Measurements from ENCODE around the gene C13orf46.

The C13orf46 gene

GRCh38 chr13:113969973-113970611 lies 3.8 kb downstream of the C13orf46 start:
- no peak for DNase-seq

GRCh38 chr13:113969311-113969972 lies 4.4 kb downstream of the C13orf46 start:
- no peak for DNase-seq

DNA sequence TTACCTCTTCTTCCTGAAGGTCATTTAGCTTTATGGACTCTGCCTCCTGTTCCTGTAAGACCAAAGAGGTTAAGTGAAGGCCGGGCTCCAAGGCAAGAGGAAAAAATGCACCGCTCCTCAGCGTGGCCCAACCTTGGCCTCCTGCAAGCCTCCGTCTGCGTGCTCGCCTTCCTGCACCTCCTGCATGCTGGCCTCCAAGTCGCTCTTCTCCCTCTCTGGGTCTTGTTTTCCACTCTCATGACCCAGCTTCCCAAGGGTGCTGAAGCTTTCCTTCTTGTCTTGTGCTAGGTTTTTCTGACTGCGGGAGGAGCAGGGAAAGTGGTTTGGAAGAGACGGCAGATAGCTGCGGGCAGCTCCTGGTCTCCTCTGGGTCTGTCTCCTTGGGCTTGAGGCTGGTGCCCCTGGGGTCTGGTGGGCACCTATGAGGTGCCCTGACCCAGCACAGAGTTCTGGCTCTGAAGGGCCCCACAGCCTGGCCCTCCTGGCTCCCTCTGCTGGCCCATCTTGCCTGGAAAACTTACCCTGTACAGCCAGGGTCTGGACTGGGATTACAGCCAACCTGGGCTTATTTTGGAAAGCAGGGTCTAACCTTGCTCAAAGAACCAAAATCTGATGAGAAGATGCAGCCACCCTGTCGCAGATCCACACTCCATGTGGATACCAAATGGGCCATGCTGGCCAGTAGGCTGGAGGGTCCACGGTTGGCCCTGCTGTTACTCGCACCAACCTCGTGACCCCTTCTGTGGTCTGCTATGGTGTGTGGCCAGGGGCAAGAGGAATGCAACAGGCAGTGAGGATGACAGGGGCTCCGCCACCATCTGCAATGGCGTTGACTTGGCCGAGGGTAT lies 5.2 kb downstream of the C13orf46 start:
- DNase-seq = no peak

DNA sequence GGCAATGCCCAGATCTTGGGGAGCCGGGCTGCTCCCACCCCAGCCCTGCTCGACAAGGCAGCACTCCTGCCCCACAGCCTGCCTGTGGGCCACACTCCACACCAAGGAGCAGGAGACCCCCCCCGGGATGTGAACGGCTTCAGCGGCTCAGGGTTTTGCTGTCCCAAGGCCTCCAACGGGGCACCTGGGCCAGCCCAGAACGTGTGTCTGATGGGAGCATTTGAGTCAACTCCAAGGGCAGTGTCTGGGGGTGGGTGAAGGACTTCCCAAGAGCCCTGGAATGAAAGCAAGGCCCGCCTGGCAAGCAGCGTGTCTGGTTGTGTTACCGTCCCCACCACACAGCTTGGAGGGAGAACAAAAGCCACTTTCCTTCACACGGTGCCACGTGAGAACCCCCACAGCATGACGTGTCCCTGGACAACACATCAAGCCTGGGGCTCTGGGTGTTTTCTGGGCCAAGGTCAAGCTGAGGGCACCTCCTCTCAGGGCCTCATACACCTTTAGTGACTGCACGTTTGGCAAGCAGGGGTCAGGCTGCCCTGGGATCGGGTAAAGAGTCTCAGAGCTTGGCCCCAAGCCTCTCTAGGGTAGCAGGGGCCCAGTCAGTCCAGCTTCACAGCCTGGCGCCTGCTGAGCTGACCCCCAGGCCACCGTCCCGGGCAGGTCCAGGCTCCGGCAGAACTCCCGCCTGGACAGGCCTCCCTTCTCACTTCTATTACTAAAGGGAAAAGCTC lies 6.0 kb downstream of the C13orf46 start:
- no peak for DNase-seq

GRCh38 chr13:113967206-113967720 lies 6.6 kb downstream of the C13orf46 start:
- DNase-seq = no peak

DNA sequence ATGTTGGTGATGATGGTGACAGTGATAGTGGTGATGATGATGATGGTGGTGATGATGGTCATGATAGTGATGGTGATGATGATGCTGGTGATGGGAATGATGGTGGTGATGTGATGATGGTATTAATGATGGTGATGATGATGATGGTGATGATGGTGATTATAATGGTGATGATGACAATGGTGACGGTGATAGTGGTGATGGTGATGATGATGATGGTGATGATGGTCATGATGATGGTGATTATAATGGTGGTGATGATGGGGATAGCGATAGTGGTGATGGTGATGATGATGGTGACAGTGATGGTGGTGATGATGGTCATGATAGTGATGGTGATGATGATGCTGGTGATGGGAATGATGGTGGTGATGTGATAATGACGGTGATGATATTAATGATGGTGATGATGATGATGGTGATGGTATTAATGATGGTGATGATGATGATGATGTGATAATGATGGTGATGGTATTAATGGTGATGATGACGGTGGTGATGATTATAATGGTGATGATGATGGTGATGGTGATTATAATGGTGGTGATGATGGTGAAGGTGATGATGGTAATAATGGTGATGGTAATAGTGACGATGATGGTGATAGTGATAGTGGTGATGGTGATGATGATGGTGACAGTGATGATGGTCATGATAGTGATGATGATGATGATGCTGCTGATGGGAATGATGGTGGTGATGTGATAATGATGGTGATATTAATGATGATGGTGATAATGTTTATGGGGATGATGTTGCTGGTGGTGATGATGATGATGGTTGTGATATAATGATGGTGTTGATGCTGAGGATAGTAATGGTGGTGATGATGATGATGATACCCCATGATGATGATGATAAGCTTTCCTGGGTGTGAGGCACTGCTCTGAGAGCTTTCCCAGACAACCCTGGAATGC lies 7.7 kb downstream of the C13orf46 start:
- no peak for DNase-seq

DNA sequence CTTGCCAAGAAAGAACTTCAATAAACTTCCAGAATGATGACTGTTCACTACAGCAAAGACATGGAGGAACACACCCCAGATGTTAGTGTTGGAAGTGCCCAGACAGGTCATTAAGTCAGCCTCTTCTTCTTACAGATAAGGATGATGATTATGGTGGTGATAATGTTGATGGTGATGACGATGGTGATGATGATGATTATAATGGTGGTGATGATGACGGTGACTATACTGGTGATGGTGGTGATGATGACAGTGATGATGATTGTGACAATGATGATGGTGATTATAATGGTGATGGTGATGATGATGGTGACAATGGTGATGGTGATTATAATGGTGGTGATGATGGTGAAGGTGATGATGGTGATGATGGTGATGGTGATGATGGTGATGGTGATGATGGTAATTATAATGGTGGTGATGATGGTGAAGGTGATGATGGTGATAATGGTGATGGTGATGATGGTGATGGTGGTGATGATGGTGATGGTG lies 8.4 kb downstream of the C13orf46 start:
- DNase-seq = no peak

DNA sequence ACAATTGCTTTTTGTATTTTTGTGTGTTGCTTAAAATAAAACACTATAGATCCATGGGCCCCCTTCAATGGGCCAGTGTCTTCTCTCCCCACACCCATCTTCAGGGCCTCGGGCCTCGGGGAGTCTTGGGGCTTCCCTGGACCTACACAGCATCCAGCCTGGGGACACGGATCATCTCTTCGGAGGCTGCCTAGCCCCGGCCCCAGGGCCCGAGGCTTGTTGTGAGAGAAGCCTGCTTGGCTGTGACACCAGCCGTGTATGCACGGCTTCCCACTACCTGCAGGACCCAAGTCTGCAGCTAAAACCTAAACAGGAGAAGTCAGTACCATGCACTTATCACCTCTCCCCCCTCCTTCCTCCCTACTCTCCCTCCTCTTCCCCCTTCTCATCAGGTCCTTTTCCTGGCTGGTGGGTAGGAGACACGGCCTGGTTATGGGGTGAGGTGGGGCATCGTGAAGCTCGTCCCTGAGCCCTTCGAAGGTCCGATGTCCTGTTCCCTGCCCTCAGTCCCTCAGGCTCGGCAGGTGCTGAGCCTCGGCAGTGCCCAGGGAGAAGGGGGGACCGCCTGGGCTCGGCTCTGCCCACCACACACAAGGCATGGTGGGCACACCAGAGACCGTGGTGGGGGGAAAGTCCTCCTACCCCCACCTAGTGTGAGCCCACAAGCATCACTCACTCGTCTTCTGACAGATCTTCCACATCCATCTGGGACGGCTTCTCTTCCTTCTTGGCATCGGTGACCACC lies 9.5 kb downstream of the C13orf46 start:
- DNase-seq = no peak

GRCh38 chr13:113963376-113963775 lies 10.5 kb downstream of the C13orf46 start:
- no peak for DNase-seq

- no peak for DNase-seq
These were observed 10.9 kb downstream of the C13orf46 start for GRCh38 chr13:113962975-113963374.

- no peak for DNase-seq
These were observed 11.5 kb downstream of the C13orf46 start for GRCh38 chr13:113962386-113962785.

- no peak for DNase-seq
These were observed 13.5 kb downstream of the C13orf46 start for GRCh38 chr13:113960276-113960948.

DNA sequence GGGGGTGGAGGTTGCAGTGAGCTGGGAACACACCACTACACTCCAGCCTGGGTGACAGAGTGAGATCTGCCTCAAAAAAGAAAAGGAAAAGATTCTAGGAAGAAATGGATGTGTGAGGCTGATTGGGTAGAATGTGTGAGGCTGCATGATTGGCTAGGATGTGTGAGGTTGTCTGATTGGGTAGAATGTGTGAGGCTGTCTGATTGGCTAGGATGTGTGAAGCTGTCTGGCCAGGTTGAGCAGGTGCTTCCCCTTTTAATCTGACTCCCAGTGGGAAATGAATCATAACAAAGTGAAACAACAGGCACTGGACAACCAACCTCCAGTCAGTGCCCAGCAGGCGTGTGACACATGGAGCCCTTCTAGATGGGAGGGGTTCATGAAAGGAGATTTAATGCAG lies 14.7 kb downstream of the C13orf46 start:
- DNase-seq = no peak

- DNase-seq = no peak
These were observed 15.5 kb downstream of the C13orf46 start for GRCh38 chr13:113958373-113958772.

GRCh38 chr13:113956571-113956970 lies 17.3 kb downstream of the C13orf46 start:
- DNase-seq = no peak

- DNase-seq = no peak
These were observed 18.2 kb downstream of the C13orf46 start for GRCh38 chr13:113955691-113956090.

GRCh38 chr13:113955235-113955634 lies 18.6 kb downstream of the C13orf46 start:
- no peak for DNase-seq

DNA sequence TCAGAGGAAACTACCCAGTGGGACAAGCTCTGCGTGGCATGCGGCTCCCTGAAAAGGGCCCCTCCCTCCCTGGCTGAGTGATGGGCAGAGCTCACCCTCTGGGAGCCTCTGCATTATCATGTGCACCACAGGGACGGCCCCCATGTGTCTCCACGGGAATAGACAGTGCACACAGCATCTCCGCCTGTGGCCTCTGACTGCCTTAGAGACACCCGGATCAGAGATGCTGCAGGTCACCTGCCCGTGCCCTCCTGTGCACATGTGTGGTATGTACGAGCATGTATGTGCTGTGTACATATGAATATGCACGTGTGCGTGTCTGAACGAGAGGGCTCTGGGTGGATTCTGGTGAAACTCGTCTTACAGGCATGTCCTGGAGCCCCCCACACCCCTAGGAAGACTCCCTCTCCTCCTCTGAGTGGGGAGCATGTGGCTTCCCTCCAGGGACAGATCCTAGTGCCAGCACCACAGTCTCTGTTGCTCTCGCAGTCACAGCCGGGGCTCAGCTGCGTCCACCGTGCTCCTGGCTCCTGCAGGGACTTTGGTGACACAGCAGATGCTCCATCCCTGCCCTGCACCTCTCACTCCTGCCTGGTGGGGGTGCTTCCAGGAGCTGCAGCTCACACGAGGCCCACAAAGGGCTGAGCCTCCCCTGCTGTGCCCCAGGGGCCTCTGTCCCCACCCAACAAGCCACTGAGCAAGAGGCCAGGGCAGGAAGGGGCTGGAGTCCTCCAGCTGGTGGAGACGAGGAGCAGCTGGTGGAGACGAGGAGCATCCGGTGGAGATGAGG lies 19.6 kb downstream of the C13orf46 start:
- DNase-seq = no peak

- DNase-seq = no peak
These were observed 20.3 kb downstream of the C13orf46 start for GRCh38 chr13:113953561-113953960.
